ENCODE results near the gene LGALSL. TPM values are rescaled to one million over a fixed set of nuclear protein-coding genes. Genes with fewer than 3 reads are reported as not detected.

The LGALSL gene
- total RNA-seq, 1 donor from 2014 or later: 1.5 TPM

DNA sequence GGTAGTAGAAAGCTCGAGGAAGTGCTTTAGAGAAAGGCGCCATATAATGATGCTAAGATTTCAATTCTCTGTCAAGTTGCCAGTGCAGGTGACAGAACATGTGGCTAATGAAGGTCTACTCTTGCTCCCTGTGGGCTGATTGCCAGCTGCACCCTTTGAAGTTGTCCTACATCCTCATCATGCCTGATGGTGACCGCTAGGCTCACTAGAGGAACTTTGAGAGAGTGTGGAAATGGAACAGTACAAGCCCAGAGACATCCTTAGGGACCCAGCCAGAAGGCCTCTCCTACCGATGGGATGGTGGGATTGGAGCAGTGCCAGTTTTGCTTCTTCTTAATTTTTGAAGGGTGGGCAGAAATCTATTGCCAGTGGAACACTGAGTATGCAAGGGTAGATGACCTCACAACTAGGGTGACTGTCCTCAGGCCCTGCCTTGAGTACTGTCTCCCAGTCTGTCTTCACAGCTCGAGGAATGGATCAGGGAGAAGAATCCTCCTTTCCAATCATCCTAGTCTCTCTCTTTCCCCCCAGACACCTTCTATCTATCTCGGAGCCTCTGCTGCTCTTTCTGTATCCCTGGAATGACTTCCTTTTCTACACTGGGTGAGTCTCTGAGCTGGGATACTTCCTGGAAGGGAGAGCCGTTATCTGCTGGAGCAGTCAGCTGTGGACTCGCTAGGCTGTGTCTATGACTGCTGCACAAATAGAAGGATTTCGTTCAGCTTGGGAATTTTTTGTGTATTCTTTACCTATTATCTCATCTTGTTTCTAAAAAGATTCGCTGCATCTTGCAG lies 33.5 kb downstream of the LGALSL start:
- Mint-ChIP-seq H3K36me3 (ENCODE audit: low read depth) (no peaks in the 10 kb centered on the region), H3K9me3 (no peaks in the 10 kb centered on the region), H3K27ac (no peak overlapping the region), H3K4me1 (peaks cover 4% of the 10 kb centered on the region), H3K4me3 (no peak overlapping the region), H3K27me3 (peaks cover 5% of the 10 kb centered on the region)
- CTCF ChIA-PET: interaction anchor here (0.7 to 9.4 kb wide), 34 partner anchors 9 to 626 kb away, joined by 3 to 203 read pairs (median 4); no protein-coding TSS in a partner anchor
- no peak for ATAC-seq (ENCODE audit: low read depth)
- no peak for DNase-seq
- TF ChIP-seq, protein P1, sequence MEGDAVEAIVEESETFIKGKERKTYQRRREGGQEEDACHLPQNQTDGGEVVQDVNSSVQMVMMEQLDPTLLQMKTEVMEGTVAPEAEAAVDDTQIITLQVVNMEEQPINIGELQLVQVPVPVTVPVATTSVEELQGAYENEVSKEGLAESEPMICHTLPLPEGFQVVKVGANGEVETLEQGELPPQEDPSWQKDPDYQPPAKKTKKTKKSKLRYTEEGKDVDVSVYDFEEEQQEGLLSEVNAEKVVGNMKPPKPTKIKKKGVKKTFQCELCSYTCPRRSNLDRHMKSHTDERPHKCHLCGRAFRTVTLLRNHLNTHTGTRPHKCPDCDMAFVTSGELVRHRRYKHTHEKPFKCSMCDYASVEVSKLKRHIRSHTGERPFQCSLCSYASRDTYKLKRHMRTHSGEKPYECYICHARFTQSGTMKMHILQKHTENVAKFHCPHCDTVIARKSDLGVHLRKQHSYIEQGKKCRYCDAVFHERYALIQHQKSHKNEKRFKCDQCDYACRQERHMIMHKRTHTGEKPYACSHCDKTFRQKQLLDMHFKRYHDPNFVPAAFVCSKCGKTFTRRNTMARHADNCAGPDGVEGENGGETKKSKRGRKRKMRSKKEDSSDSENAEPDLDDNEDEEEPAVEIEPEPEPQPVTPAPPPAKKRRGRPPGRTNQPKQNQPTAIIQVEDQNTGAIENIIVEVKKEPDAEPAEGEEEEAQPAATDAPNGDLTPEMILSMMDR (IDR thresholded peaks at IDR 0.05): no peak
- POLR2A ChIA-PET: interaction anchor here (1.2 kb wide), 1 partner anchor 157 kb away, joined by 3 read pairs; no protein-coding TSS in a partner anchor
- intact Hi-C loops (cut with micrococcal nuclease): loop anchor here (1.0 to 10.0 kb wide), 5 partner anchors 33 to 793 kb away; partner anchors contain the start of gene LGALSL

DNA sequence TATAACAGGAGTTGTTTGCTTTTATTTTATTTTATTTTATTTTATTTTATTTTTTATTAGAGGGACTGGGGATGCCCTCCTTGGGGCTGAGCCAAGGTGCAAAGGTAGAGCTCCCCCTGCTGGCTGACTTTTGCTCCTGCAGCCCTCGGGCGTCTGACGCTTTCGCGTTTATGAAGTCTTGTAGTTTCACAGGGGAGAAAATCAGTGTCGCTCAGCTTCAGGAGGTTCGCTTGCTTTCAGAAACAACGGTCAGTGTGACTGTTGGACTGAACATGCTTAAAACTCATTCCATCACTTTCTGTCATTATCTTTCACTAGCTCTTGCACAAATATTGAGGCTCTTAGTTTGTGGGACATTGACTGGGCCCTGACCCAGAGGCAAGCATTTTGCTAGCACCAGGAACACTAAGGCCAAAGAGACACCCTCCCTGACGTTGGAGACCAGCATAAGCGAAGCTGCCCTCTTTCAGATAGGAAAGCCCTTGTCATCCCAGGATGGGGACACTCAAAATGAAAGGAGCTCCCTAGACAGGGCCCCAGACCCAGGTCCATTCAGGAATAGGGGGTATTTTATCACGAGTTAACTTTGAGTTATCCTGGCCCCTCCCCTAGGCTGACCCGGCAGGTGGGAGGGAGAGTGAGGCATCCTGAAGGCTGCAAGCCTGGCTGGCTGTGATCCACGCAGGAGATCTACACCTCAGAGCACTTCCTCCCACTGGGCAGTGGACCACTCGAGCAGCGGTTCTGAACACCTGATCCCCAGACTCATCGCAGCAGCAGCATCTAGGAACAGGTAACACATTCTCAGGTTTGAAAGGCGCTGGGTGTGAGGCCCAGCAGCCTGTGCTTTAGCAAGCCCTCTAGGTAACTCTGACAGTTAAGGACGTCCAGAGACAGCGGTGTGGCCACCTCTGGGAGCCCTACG lies 34.4 kb downstream of the LGALSL start:
- ATAC-seq (ENCODE audit: low read depth): peak; percentile 90
- H3K27ac Mint-ChIP-seq: no peak overlapping the region
- TF ChIP-seq, protein P1 (IDR thresholded peaks at IDR 0.05): peak; percentile 56
- ChIA-PET CTCF (interaction anchor here (0.7 to 9.4 kb wide), 34 partner anchors 9 to 627 kb away, joined by 3 to 203 read pairs (median 4); no protein-coding TSS in a partner anchor), POLR2A (interaction anchor here (1.2 kb wide), 1 partner anchor 158 kb away, joined by 3 read pairs; no protein-coding TSS in a partner anchor)
- peaks cover 6% of the 10 kb centered on the region for H3K27me3 Mint-ChIP-seq
- H3K4me1 Mint-ChIP-seq: peaks cover 4% of the 10 kb centered on the region
- no peaks in the 10 kb centered on the region for H3K36me3 Mint-ChIP-seq (ENCODE audit: low read depth)
- peak; percentile 65 for DNase-seq
- no peak overlapping the region for H3K4me3 Mint-ChIP-seq
- intact Hi-C loops (cut with micrococcal nuclease): loop anchor here (1.0 to 10.0 kb wide), 5 partner anchors 34 to 794 kb away; partner anchors contain the start of gene LGALSL
- no peaks in the 10 kb centered on the region for H3K9me3 Mint-ChIP-seq

DNA sequence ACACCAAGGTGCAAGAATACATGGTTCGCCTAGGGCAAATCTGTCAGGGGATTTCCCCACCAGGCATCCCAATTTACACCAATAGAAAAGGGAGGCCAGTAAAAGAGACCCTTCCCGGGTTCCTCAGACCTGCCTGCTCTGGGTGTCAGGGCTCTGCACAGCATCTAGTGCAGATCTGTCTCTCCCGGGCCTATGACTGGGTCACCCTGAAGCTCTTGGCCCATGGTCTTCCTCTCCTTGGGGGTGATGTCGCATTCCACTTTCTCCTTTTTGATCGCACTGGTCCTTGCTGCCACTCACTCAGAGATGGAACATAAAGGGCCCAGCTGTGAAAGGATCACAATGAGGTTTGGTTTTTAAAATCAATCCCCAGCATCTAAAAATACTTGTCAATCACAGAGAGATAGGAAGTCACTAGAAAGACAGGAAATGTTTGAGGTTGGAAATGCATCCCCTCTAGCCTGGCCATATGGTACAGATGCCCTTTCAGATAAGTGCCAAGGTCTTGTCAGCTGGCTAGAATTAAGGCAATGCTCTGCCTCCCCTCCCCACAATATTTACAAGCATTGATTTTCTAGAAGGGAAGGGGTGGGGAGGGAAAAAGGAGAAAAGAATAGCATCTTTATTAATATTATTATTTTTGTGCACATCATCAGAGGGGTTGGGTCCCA lies 35.3 kb downstream of the LGALSL start:
- H3K36me3 Mint-ChIP-seq (ENCODE audit: low read depth): no peaks in the 10 kb centered on the region
- no peak for DNase-seq
- intact Hi-C loops (cut with micrococcal nuclease): loop anchor here (2.0 to 10.0 kb wide), 2 partner anchors 34 to 794 kb away; partner anchors contain the start of gene LGALSL

DNA sequence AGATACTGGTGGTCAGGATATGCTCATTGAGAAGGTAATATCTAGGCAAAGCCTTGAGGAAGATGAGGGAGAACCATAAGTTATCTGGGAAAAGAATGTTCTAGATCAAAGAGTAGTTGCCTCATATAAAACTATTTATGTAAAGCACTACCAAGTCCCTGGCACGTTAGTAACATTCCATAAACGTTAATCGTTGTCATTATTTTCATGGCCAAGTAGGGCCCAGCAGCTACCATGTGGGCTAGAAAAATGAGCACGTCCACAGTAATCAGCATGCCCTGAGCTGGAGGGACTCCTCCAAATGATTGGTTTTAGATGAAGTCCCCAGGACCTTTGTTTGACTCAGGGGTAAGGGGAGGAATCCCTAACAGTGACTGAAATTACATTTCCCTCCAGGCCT lies 37.5 kb downstream of the LGALSL start:
- no peak for DNase-seq
- ATAC-seq (ENCODE audit: low read depth): no peak
- Mint-ChIP-seq H3K4me3 (no peak overlapping the region), H3K4me1 (peaks cover 4% of the 10 kb centered on the region), H3K36me3 (ENCODE audit: low read depth) (no peaks in the 10 kb centered on the region), H3K27me3 (peaks cover 11% of the 10 kb centered on the region), H3K9me3 (no peaks in the 10 kb centered on the region), H3K27ac (no peak overlapping the region)
- intact Hi-C loops (cut with micrococcal nuclease): no loop called here
- TF ChIP-seq, protein P1 (IDR thresholded peaks at IDR 0.05): no peak
- ChIA-PET POLR2A (no interaction called here), CTCF (interaction anchor here (0.6 to 9.4 kb wide), 3 partner anchors 12 to 442 kb away, joined by 3 to 203 read pairs (median 4); no protein-coding TSS in a partner anchor)

More for the DNA sequence above, 35.3 kb downstream of the LGALSL start:
- TF ChIP-seq, protein P1 (IDR thresholded peaks at IDR 0.05): no peak
- Mint-ChIP-seq H3K4me3 (no peak overlapping the region), H3K9me3 (no peaks in the 10 kb centered on the region), H3K27me3 (peaks cover 6% of the 10 kb centered on the region), H3K27ac (no peak overlapping the region), H3K4me1 (peaks cover 4% of the 10 kb centered on the region)
- no peak for ATAC-seq (ENCODE audit: low read depth)
- ChIA-PET CTCF (interaction anchor here (1.6 to 9.4 kb wide), 4 partner anchors 11 to 440 kb away, joined by 5 to 203 read pairs (median 15); no protein-coding TSS in a partner anchor), POLR2A (no interaction called here)

Measured in activated B cell treated with CpG ODN at 0.5 μM for 24 hours (primary cell).